ENCODE results near the gene ZNF142.

DNA sequence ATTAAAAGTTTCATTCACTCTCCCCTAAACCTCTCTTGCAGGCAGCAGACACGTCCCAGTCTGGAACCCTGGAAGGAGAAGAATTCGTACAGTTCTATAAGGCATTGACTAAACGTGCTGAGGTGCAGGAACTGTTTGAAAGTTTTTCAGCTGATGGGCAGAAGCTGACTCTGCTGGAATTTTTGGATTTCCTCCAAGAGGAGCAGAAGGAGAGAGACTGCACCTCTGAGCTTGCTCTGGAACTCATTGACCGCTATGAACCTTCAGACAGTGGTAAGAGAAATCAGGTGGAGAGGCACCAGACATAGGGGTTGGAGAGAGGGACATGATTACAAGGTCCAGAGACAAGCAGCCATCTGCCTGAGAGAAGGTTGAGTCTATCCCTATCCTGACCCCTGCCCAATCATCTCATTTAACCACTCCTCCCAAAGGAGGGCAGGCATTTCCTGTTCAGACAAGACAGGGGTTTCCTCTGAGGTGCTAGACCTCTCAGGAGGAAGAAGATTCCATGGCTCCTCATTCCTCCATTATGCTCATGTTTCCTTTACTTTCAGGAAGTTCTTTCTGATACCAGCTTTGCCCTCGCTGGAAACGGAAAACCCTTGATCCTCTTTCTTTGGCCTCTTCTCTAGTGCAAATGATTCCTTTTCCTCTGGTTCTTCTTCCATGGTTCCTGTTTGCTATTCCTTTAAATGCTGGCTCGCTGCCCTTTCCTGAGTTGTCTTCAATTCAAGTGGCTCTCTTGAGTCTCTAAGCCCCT is 36.6 kb downstream of the ZNF142 start:
- TF ChIP-seq, protein P1, sequence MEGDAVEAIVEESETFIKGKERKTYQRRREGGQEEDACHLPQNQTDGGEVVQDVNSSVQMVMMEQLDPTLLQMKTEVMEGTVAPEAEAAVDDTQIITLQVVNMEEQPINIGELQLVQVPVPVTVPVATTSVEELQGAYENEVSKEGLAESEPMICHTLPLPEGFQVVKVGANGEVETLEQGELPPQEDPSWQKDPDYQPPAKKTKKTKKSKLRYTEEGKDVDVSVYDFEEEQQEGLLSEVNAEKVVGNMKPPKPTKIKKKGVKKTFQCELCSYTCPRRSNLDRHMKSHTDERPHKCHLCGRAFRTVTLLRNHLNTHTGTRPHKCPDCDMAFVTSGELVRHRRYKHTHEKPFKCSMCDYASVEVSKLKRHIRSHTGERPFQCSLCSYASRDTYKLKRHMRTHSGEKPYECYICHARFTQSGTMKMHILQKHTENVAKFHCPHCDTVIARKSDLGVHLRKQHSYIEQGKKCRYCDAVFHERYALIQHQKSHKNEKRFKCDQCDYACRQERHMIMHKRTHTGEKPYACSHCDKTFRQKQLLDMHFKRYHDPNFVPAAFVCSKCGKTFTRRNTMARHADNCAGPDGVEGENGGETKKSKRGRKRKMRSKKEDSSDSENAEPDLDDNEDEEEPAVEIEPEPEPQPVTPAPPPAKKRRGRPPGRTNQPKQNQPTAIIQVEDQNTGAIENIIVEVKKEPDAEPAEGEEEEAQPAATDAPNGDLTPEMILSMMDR (IDR thresholded peaks at IDR 0.05) = no peak
- no peak for TF ChIP-seq ZFX (IDR thresholded peaks at IDR 0.05; ENCODE audit: borderline replicate concordance)

Measured in 22Rv1 (cell line).